ENCODE data around the gene CBY3.
"Not testable (repeated sequence)": the region's sequence is repeated elsewhere in the genome, so short reads cannot be mapped to it uniquely, and the experiment has no call there.

Gene CBY3

DNA sequence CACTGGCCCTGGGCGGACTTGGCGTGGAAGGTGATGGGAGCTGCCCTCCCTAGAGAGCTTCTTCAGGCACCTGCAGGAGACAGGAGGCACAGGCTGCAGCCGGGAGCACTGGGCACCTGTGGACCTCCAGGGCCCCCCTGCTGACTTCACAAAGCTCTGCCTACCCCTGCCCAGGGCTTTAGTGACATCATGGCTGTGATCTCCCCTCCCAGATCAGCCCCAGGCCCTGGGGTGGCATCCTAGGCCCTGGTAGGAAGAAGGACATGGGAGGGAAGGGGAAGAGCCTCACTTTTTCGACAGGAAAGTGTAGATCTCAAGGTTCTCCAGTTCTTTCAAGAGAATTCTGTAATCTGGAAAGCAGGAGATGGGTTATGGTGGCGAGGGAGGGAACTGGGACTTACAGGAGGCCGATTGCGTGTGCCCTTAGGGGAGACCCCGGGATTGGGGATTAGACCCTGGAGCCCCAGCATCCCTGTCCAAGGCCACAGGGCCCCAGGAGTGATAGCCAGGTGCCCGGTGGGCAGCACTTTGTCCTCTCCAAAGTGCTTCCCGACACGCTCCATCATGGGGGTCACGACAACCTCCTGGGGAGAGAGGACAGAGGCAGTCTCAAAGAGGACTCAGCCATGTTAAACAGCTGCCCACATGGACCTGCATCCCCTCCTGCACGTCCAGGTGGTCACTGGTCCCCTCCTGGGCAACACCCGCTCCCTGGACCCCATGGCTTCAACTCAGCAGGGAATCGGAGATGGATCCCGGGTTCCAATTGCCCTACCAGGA is 37.5 kb downstream of the CBY3 start:
- H3K9me3 ChIP-seq (ENCODE audit: control insufficient read depth, low read length); H3K36me3 ChIP-seq (ENCODE audit: control insufficient read depth, insufficient read depth, low read length); H3K27ac ChIP-seq (ENCODE audit: insufficient read depth, low read depth, low read length, poor library complexity, severe bottlenecking); H3K4me3 ChIP-seq (ENCODE audit: insufficient read depth, low read depth, low read length); H3K27me3 ChIP-seq (ENCODE audit: control insufficient read depth, insufficient read depth, low read length, poor library complexity, severe bottlenecking); H3K4me1 ChIP-seq (ENCODE audit: control insufficient read depth, insufficient read depth, low read length): not testable (repeated sequence)
- WGBS, 2 experiments, result 92% methylated on average over 16 of the region's 16 CpGs

GRCh38 chr5:179642626-179643025 is 38.2 kb downstream of the CBY3 start:
- not testable (repeated sequence) for H3K27ac ChIP-seq (ENCODE audit: insufficient read depth, low read depth, low read length, poor library complexity, severe bottlenecking); H3K9me3 ChIP-seq (ENCODE audit: control insufficient read depth, low read length); H3K27me3 ChIP-seq (ENCODE audit: control insufficient read depth, insufficient read depth, low read length, poor library complexity, severe bottlenecking); H3K4me1 ChIP-seq (ENCODE audit: control insufficient read depth, insufficient read depth, low read length); H3K4me3 ChIP-seq (ENCODE audit: insufficient read depth, low read depth, low read length); H3K36me3 ChIP-seq (ENCODE audit: control insufficient read depth, insufficient read depth, low read length)
- WGBS, 2 experiments, result 91 to 95% methylated on average over 16 to 17 of the region's 17 CpGs

- H3K4me3 ChIP-seq (ENCODE audit: insufficient read depth, low read depth, low read length); H3K4me1 ChIP-seq (ENCODE audit: control insufficient read depth, insufficient read depth, low read length); H3K36me3 ChIP-seq (ENCODE audit: control insufficient read depth, insufficient read depth, low read length); H3K27ac ChIP-seq (ENCODE audit: insufficient read depth, low read depth, low read length, poor library complexity, severe bottlenecking); H3K9me3 ChIP-seq (ENCODE audit: control insufficient read depth, low read length); H3K27me3 ChIP-seq (ENCODE audit: control insufficient read depth, insufficient read depth, low read length, poor library complexity, severe bottlenecking): not testable (repeated sequence)
- WGBS, 2 experiments, result no CpG with 5 or more reads among the region's 4 CpGs
Observed at GRCh38 chr5:179641745-179642144, 39.1 kb downstream of the CBY3 start.

DNA sequence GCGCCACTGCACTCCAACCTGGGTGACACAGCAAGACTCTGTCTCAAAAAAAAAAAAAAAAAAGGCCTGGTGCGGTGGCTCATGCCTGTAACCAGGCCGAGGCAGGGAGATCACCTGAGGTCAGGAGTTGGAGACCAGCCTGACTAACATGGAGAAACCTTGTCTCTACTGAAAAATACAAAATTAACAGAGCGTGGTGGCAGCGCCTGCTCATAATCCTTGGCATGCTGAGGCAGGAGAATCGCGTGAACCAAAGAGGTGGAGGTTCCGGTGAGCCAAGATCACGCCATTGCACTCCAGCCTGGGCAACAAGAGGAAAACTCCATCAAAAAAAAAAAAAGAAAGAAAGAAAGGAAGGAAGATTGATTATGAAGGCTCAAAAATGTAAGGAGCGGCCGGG is 41.5 kb downstream of the CBY3 start:
- not testable (repeated sequence) for H3K9me3 ChIP-seq (ENCODE audit: control insufficient read depth, low read length); H3K27me3 ChIP-seq (ENCODE audit: control insufficient read depth, insufficient read depth, low read length, poor library complexity, severe bottlenecking); H3K36me3 ChIP-seq (ENCODE audit: control insufficient read depth, insufficient read depth, low read length); H3K4me1 ChIP-seq (ENCODE audit: control insufficient read depth, insufficient read depth, low read length); H3K4me3 ChIP-seq (ENCODE audit: insufficient read depth, low read depth, low read length); H3K27ac ChIP-seq (ENCODE audit: insufficient read depth, low read depth, low read length, poor library complexity, severe bottlenecking)
- WGBS, 2 experiments, result 91% methylated on average over 11 of the region's 11 CpGs

- 9 to 25% methylated on average over 5 to 6 of the region's 49 CpGs for WGBS, 2 experiments
- H3K36me3 ChIP-seq (ENCODE audit: control insufficient read depth, insufficient read depth, low read length); H3K9me3 ChIP-seq (ENCODE audit: control insufficient read depth, low read length); H3K27ac ChIP-seq (ENCODE audit: insufficient read depth, low read depth, low read length, poor library complexity, severe bottlenecking); H3K4me3 ChIP-seq (ENCODE audit: insufficient read depth, low read depth, low read length); H3K27me3 ChIP-seq (ENCODE audit: control insufficient read depth, insufficient read depth, low read length, poor library complexity, severe bottlenecking); H3K4me1 ChIP-seq (ENCODE audit: control insufficient read depth, insufficient read depth, low read length): not testable (repeated sequence)
Observed at GRCh38 chr5:179634370-179635172, 46.3 kb downstream of the CBY3 start.

DNA sequence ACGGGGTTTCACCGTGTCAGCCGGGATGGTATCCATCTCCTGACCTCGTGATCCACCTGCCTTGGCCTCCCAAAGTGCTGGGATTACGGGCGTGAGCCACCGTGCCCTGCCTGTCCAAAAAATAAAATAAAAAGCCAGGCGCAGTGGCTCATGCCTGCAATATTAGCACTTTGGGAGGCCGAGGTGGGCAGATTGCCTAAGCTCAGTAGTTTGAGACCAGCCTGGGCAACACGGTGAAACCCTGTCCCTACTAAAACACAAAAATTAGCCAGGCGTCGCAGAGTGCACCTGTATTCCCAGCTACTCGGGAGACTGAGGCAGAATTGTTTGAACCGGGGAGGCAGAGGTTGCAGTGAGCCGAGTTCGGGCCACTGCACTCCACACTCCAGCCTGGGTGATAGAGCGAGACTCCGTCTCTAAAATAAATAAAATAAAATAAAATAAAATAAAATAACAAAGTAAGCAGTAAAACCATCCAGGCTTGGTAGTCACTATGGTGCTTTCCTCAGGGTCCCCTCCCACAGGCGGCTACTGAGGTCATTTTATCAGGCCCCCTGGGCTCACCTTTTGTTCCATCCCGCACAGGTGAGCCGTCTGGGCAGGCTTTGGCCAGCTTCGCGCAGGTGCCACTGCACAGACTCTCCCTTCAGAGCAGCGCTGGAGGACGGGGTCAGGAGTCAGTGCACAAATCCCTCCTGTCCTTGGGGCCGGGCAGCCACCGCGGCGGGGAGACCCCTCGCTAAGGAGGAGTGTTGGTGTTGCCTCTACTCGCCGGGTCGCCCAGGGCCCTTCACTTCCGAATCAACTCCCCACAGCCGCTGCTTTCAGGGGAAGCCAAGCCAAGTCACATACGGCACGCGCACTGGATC is 47.1 kb downstream of the CBY3 start:
- H3K4me3 ChIP-seq (ENCODE audit: insufficient read depth, low read depth, low read length), result peak overlapping the region; percentile 22
- not testable (repeated sequence) for H3K27ac ChIP-seq (ENCODE audit: insufficient read depth, low read depth, low read length, poor library complexity, severe bottlenecking); H3K27me3 ChIP-seq (ENCODE audit: control insufficient read depth, insufficient read depth, low read length, poor library complexity, severe bottlenecking); H3K9me3 ChIP-seq (ENCODE audit: control insufficient read depth, low read length); H3K36me3 ChIP-seq (ENCODE audit: control insufficient read depth, insufficient read depth, low read length); H3K4me1 ChIP-seq (ENCODE audit: control insufficient read depth, insufficient read depth, low read length)
- WGBS, 2 experiments, result 91 to 92% methylated on average over 16 to 18 of the region's 38 CpGs

All from ectodermal cell (in vitro differentiated cells).